Keratinocyte (primary cell): ENCODE data around the gene SLC26A9. TPM values are rescaled to one million over a fixed set of nuclear protein-coding genes. Genes with fewer than 3 reads are reported as not detected.

Experiments used
- DNase-seq: peaks from one replicate; pipeline ENCODE4 v3.0.0-alpha.2; 2011; ENCODE audit warnings: low read depth, missing footprints, low spot score
- FAIRE-seq: peaks from 2 replicates; lab custom pipeline; 2011; peaks lifted over from hg19 to GRCh38; lab: Jason Lieb, UNC
- H2AFZ ChIP-seq: 2 replicates; pipeline ENCODE4 v1.6.0; 2012; ENCODE audit warnings: low read length, control low read depth, inconsistent platforms; ENCODE audit not compliant: control insufficient read depth
- H3K27ac ChIP-seq: 2 replicates; pipeline ENCODE4 v1.5.1; 2011; ENCODE audit warnings: low read length; ENCODE audit not compliant: control insufficient read depth, insufficient read depth
- H3K27me3 ChIP-seq: 3 replicates; pipeline ENCODE4 v1.6.0; 2011; ENCODE audit warnings: low read length; ENCODE audit not compliant: control insufficient read depth, insufficient read depth; ENCODE audit errors: extremely low read depth
- H3K36me3 ChIP-seq, 2 experiments: 2 replicates in 1 of 2; 3 replicates in 1 of 2; pipeline ENCODE4 v1.5.1; 2011; ENCODE audit warnings: low read length in 2 of 2, mild to moderate bottlenecking in 1 of 2; ENCODE audit not compliant: control insufficient read depth in 2 of 2, insufficient read depth in 2 of 2; ENCODE audit errors: extremely low read depth in 1 of 2
- H3K4me1 ChIP-seq: 3 replicates; pipeline ENCODE4 v1.5.1; 2011; ENCODE audit warnings: low read length; ENCODE audit not compliant: control insufficient read depth, insufficient read depth; ENCODE audit errors: extremely low read depth
- H3K4me2 ChIP-seq: 3 replicates; pipeline ENCODE4 v1.6.0; 2011; ENCODE audit warnings: low read depth, low read length; ENCODE audit not compliant: control insufficient read depth, insufficient read depth; ENCODE audit errors: extremely low read depth
- H3K4me3 ChIP-seq, 3 experiments: fragments of 200-600 bp in 1 of 3; sonication (generic) in 1 of 3; 2 replicates in 2 of 3; 3 replicates in 1 of 3; pipeline ENCODE4 v1.5.1; 2011 to 2016; ENCODE audit warnings: low read length in 3 of 3, mild to moderate bottlenecking in 3 of 3, control low read depth in 2 of 3, inconsistent platforms in 1 of 3, low read depth in 1 of 3, mixed read lengths in 1 of 3, mixed run types in 1 of 3, moderate library complexity in 1 of 3; ENCODE audit not compliant: control insufficient read depth in 2 of 3, insufficient read depth in 2 of 3; ENCODE audit errors: extremely low read depth in 1 of 3
- H3K79me2 ChIP-seq: 2 replicates; pipeline ENCODE4 v1.6.0; 2012; ENCODE audit warnings: low read length; ENCODE audit not compliant: control insufficient read depth, insufficient read depth
- H3K9ac ChIP-seq: 3 replicates; pipeline ENCODE4 v1.6.0; 2011; ENCODE audit warnings: low read length; ENCODE audit not compliant: control insufficient read depth, insufficient read depth; ENCODE audit errors: extremely low read depth
- H3K9me1 ChIP-seq: 3 replicates; pipeline ENCODE4 v1.6.0; 2011; ENCODE audit warnings: low read length; ENCODE audit not compliant: control insufficient read depth, insufficient read depth; ENCODE audit errors: extremely low read depth
- H3K9me3 ChIP-seq: 2 replicates; pipeline ENCODE4 v1.5.1; 2012; ENCODE audit warnings: low read depth, low read length; ENCODE audit not compliant: control insufficient read depth
- H4K20me1 ChIP-seq: 3 replicates; pipeline ENCODE4 v1.6.0; 2011; ENCODE audit warnings: low read length; ENCODE audit not compliant: control insufficient read depth, insufficient read depth; ENCODE audit errors: extremely low read depth
- CTCF ChIP-seq, 3 experiments: IDR thresholded peaks in 1 of 3; conservative IDR thresholded peaks in 1 of 3; optimal IDR thresholded peaks in 1 of 3; 2 replicates in 2 of 3; 3 replicates in 1 of 3; pipeline versions ENCODE3 to v1.5.1; 2011; ENCODE audit warnings: low read length in 3 of 3, mild to moderate bottlenecking in 3 of 3, moderate library complexity in 2 of 3, control low read depth in 1 of 3, inconsistent platforms in 1 of 3; ENCODE audit not compliant: insufficient read depth in 2 of 3; ENCODE audit errors: extremely low read depth in 1 of 3
- EZH2 ChIP-seq: IDR thresholded peaks from one replicate; pipeline ENCODE4 v1.6.1; 2012; ENCODE audit warnings: inconsistent platforms, mild to moderate bottlenecking, low read length, moderate library complexity
- dilution Hi-C: fragments of 300-500 bp; cut with MboI; formaldehyde crosslinking; loops from one replicate; pipeline ENCODE4 v1.7.0; 2020; ENCODE audit warnings: low sequenced_read_pairs; ENCODE audit not compliant: extremely low pct_ligation_motif_present
- polyA minus RNA-seq, 3 experiments: library from RNA; depleted of rRNA, polyadenylated mRNA; stranded (reverse); fragments of >200 nt; gene quantifications; 1 replicate in 1 of 3; 2 replicates in 1 of 3; 3 replicates in 1 of 3; pipeline ENCODE4 v1.2.3, GENCODE V29; 2011
- polyA plus RNA-seq, 5 experiments: library from polyadenylated mRNA; depleted of rRNA in 3 of 5; stranded (reverse) in 3 of 5; stranded (forward) in 1 of 5; unstranded in 1 of 5; fragments of >200 nt; gene quantifications; 1 replicate in 1 of 5; 2 replicates in 3 of 5; 3 replicates in 1 of 5; pipeline versions ENCODE4 v1.2.1 to v1.2.3, GENCODE V29; 2011 to 2012; ENCODE audit warnings: missing spikeins in 2 of 5, low read depth in 1 of 5, low replicate concordance in 1 of 5

The SLC26A9 gene
- polyA plus RNA-seq, result 0.03 to 0.08 TPM (median 0.03 TPM) in 3 replicates
- polyA plus RNA-seq (2011; ENCODE audit: low read depth), result 4.9 TPM
- polyA plus RNA-seq (2011; cell fraction: cytosol; rRNA removed), result 0.02 and 0.09 TPM in 2 replicates
- polyA plus RNA-seq (2011; cell fraction: nucleus; rRNA removed), result 0.29 and 0.60 TPM in 2 replicates
- polyA plus RNA-seq (2012; ENCODE audit: low replicate concordance), result 0.02 and 8.6 TPM in 2 replicates
- 0.20 to 0.90 TPM in 2 of 3 replicates, not detected in the other for polyA minus RNA-seq
- not detected for polyA minus RNA-seq (2011; cell fraction: cytosol; rRNA and poly(A)+ RNA removed)
- polyA minus RNA-seq (2011; cell fraction: nucleus; rRNA and poly(A)+ RNA removed), result 0.32 and 0.54 TPM in 2 replicates

- Histone ChIP-seq H3K4me1 (peaks cover 6% of the 10 kb centered on the region), H3K9me1 (no peaks in the 10 kb centered on the region), H4K20me1 (no peaks in the 10 kb centered on the region), H3K27me3 (peaks cover 93% of the 10 kb centered on the region), H3K9ac (no peak within 1 kb of the TSS), H3K27ac (no peak within 1 kb of the TSS), H3K4me3 (no peak within 1 kb of the TSS), H2AFZ (no peak within 1 kb of the TSS), H3K36me3 (no peaks in the 10 kb centered on the region), H3K9me3 (no peaks in the 10 kb centered on the region), H3K79me2 (no peaks in the 10 kb centered on the region), H3K4me2 (no peak within 1 kb of the TSS)
- DNase-seq (no peak), FAIRE-seq (no peak)
- TF ChIP-seq EZH2 (no peak), CTCF (optimal IDR thresholded peaks at IDR 0.05 in 1 of 3, IDR thresholded peaks at IDR 0.05 in 1 of 3, conservative IDR thresholded peaks at IDR 0.05 in 1 of 3; ENCODE audit: extremely low read depth in 1 of 3, insufficient read depth in 2 of 3, low read length in 3 of 3) (no peak)
- dilution Hi-C loops, result no loop called here
Measured at GRCh38 chr1:205943245-205943644, at the start of gene SLC26A9. Gene SLC26A9 (minus strand): TSS chr1:205943456. CDS start chr1:205935820, 7,636 bp downstream.

- H3K27me3 ChIP-seq, result no peaks in the 10 kb centered on the region
- H3K9me3 ChIP-seq, result no peaks in the 10 kb centered on the region
- peaks cover 5% of the 10 kb centered on the region for H3K79me2 ChIP-seq
- no peaks in the 10 kb centered on the region for H3K4me1 ChIP-seq
- DNase-seq (no peak), FAIRE-seq (no peak)
- no peak overlapping the region for H3K4me2 ChIP-seq
- no peaks in the 10 kb centered on the region for H3K9me1 ChIP-seq
- H4K20me1 ChIP-seq, result no peaks in the 10 kb centered on the region
- H3K4me3 ChIP-seq, result no peak overlapping the region
- H3K9ac ChIP-seq, result no peak overlapping the region
- H2AFZ ChIP-seq, result no peak overlapping the region
- TF ChIP-seq EZH2 (no peak), CTCF (optimal IDR thresholded peaks at IDR 0.05 in 1 of 3, IDR thresholded peaks at IDR 0.05 in 1 of 3, conservative IDR thresholded peaks at IDR 0.05 in 1 of 3; ENCODE audit: extremely low read depth in 1 of 3, insufficient read depth in 2 of 3, low read length in 3 of 3) (no peak)
- H3K36me3 ChIP-seq, result peaks cover 22 to 32% of the 10 kb centered on the region in 2 experiments
- dilution Hi-C loops, result no loop called here
- H3K27ac ChIP-seq, result no peak overlapping the region
Measured at GRCh38 chr1:205992218-205992882, 49.1 kb upstream of the SLC26A9 start.
